Lung (tissue), 12 donors: ENCODE data around the gene TMEM184C. TPM values are rescaled to one million over a fixed set of nuclear protein-coding genes. Genes with fewer than 3 reads are reported as not detected.

ENCODE experiments used
- ATAC-seq: fragments of 200-7000 bp; cut with Tn5 transposase; one replicate; pipeline ENCODE4 v1.9.1; 2020; ENCODE audit warnings: moderate number of reproducible peaks; ENCODE audit not compliant: insufficient read depth, low FRiP score
- DNase-seq, 3 donors: peaks; one replicate each; pipeline ENCODE4 v3.0.0-alpha.2; 2013 to 2017
- H3K27ac ChIP-seq, 2 donors: one replicate each; pipeline ENCODE4 v1.5.1; 2013; ENCODE audit warnings: mild to moderate bottlenecking in 2 of 2, moderate library complexity in 2 of 2, control low read depth in 1 of 2, inconsistent platforms in 1 of 2, low read depth in 1 of 2, low read length in 1 of 2
- H3K27me3 ChIP-seq, 3 donors: one replicate each; pipeline ENCODE4 v1.5.1; 2013; ENCODE audit warnings: low read length in 2 of 3; ENCODE audit not compliant: control insufficient read depth in 3 of 3, insufficient read depth in 3 of 3
- H3K36me3 ChIP-seq, 4 donors: one replicate each; pipeline ENCODE4 v1.5.1; 2013; ENCODE audit warnings: low read length in 4 of 4, mild to moderate bottlenecking in 1 of 4, moderate library complexity in 1 of 4; ENCODE audit not compliant: control insufficient read depth in 4 of 4, insufficient read depth in 4 of 4
- H3K4me1 ChIP-seq, 5 donors: one replicate each; pipeline ENCODE4 v1.5.1; 2013; ENCODE audit warnings: low read length in 5 of 5, mild to moderate bottlenecking in 2 of 5, moderate library complexity in 1 of 5; ENCODE audit not compliant: control insufficient read depth in 5 of 5, insufficient read depth in 5 of 5
- H3K4me3 ChIP-seq: one replicate; pipeline ENCODE4 v1.5.1; 2013; ENCODE audit warnings: mild to moderate bottlenecking, control low read depth, moderate library complexity
- H3K9ac ChIP-seq, 2 donors: one replicate each; pipeline ENCODE4 v1.5.1; 2013; ENCODE audit warnings: low read length in 2 of 2, control low read depth in 1 of 2; ENCODE audit not compliant: insufficient read depth in 1 of 2
- H3K9me3 ChIP-seq, 4 donors: one replicate each; pipeline ENCODE4 v1.5.1; 2013; ENCODE audit warnings: low read length in 3 of 4, mild to moderate bottlenecking in 1 of 4, moderate library complexity in 1 of 4; ENCODE audit not compliant: control insufficient read depth in 4 of 4, insufficient read depth in 3 of 4
- WGBS, 2 donors: extraction: QIAGEN DNeasy Blood & Tissue Kit; methylation state at CpG; one replicate each; pipeline ENCODE4 v1.1.7; 2013; 5-methylcytosine and 5-hydroxymethylcytosine counted together
- polyA plus RNA-seq, 2 donors: library from polyadenylated mRNA; stranded (reverse); fragments of 200-250 nt; gene quantifications; one replicate each; pipeline ENCODE4 v1.2.1, GENCODE V29; 2013
- total RNA-seq, 2 donors: library from RNA; depleted of rRNA in 1 of 2; stranded (reverse); fragments of >200 nt in 1 of 2; gene quantifications; one replicate each; pipeline ENCODE4 v1.2.1, GENCODE V29; 2014 to 2021
- TF ChIP-seq, protein P1 (sequence below): IDR thresholded peaks from 2 replicates; pipeline ENCODE4 v1.5.1; 2012; ENCODE audit warnings: mild to moderate bottlenecking; ENCODE audit errors: control extremely low read depth, extremely low read depth
- donor health status: control.
- donor health status: control.
- donor health status: Bipolar disorder and iron deficiency.
- donor health status: healthy.
- donor health status: DM: yes; HTN: yes; CAD: no.

TMEM184C gene
- total and polyA plus RNA-seq, 4 donors = 4.3 to 33.7 (median 23.8) TPM

DNA sequence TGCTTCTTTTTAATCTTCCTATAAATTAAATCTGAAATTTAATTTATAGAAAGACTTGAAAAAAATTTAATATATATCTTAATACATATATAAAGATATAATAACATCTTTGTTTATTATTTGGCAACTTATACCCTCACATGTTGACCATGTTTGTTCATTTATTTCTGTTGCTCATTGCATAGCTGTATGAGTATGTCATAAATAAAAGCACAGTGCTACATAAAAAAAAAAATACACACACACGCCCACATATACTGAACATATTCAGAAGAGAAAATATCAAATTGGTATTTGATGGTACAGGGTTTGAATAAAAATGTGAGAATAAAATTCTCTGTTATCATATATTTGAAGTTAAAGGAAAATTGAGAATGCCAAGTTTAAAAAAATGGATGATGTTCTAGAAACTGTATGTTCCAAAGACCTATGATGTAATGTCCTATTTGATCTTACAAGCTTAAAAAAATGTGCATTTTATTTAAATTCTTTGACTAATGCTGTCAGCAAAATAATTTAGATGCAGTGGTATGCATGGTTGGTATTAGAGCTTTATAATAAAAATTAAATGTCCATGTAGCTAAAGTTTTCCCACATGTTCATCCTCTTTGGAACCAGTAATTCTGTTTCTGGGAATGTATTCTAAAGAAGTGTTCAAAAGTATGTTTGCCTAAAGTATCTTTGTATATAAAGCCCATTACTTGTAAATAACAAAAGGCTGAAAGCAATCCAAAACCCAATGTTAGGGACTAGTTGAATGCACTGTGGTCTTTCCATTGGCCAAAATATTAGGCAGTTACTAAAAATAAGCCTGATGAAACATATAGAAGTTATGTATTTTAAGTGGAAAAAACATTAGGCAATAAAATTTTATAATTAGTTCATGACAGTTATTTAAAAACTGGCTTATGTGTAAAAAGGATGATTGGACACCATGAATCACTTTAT, 12.9 kb downstream of the TMEM184C start:
- H3K9me3 ChIP-seq = no peaks in the 10 kb centered on the region
- H3K4me1 ChIP-seq = no peaks in the 10 kb centered on the region
- TF ChIP-seq, protein P1, sequence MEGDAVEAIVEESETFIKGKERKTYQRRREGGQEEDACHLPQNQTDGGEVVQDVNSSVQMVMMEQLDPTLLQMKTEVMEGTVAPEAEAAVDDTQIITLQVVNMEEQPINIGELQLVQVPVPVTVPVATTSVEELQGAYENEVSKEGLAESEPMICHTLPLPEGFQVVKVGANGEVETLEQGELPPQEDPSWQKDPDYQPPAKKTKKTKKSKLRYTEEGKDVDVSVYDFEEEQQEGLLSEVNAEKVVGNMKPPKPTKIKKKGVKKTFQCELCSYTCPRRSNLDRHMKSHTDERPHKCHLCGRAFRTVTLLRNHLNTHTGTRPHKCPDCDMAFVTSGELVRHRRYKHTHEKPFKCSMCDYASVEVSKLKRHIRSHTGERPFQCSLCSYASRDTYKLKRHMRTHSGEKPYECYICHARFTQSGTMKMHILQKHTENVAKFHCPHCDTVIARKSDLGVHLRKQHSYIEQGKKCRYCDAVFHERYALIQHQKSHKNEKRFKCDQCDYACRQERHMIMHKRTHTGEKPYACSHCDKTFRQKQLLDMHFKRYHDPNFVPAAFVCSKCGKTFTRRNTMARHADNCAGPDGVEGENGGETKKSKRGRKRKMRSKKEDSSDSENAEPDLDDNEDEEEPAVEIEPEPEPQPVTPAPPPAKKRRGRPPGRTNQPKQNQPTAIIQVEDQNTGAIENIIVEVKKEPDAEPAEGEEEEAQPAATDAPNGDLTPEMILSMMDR = no peak
- H3K36me3 ChIP-seq = peaks cover 12 to 46% (median 23%) of the 10 kb centered on the region in 4 donors
- no peak overlapping the region for H3K9ac ChIP-seq
- WGBS, 2 donors = 90 to 97% methylated on average over 1 of the region's 1 CpG
- no peak overlapping the region for H3K27ac ChIP-seq
- DNase-seq (no peak), ATAC-seq (no peak)
- H3K27me3 ChIP-seq = no peaks in the 10 kb centered on the region
- H3K4me3 ChIP-seq = no peak overlapping the region

DNA sequence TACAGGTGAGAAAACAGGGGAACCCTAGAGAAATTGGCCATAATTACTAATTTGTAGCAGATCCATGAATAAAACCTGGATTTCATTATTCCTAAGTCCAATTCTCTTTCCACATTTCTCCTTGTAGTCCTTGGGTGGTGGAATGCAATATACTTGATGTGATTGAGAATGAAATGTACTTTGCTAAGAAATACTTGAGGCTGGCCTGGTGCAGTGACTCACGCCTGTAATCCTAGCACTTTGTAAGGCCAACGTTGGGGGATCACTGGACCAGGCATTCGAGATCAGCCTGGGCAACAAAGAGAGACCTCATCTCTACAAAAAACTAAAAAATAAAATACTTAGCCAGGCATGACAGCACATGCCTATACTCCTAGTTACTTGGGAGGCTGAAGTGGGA, 15.9 kb downstream of the TMEM184C start:
- no peak overlapping the region for H3K4me3 ChIP-seq
- no peak overlapping the region for H3K27ac ChIP-seq
- H3K9ac ChIP-seq = no peak overlapping the region
- H3K36me3 ChIP-seq = peaks cover 9 to 46% (median 16%) of the 10 kb centered on the region in 4 donors
- no peaks in the 10 kb centered on the region for H3K9me3 ChIP-seq
- 90 to 92% methylated on average over 3 of the region's 3 CpGs for WGBS, 2 donors
- H3K4me1 ChIP-seq = no peaks in the 10 kb centered on the region
- no peak for DNase-seq
- no peak for ATAC-seq
- TF ChIP-seq, protein P1 = no peak
- no peaks in the 10 kb centered on the region for H3K27me3 ChIP-seq

DNA sequence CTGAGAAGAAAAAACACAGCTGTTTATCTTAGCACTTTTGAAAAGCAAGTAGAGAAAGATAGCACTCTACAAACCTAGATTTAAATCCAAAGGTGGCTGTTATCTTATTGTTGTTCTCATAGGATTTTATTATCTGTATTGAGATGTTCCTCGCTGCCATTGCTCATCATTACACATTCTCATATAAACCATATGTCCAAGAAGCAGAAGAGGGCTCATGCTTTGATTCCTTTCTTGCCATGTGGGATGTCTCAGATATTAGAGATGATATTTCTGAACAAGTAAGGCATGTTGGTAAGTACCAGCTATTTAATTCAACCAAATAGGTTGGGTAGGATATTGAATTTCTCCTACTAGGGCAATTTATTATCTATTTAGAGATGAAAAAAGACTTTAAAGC, 16.4 kb downstream of the TMEM184C start:
- H3K36me3 ChIP-seq = peaks cover 9 to 42% (median 16%) of the 10 kb centered on the region in 4 donors
- DNase-seq = no peak
- WGBS, 2 donors = 94 to 97% methylated on average over 1 of the region's 1 CpG
- H3K4me1 ChIP-seq = no peaks in the 10 kb centered on the region
- TF ChIP-seq, protein P1 = no peak
- no peak overlapping the region for H3K27ac ChIP-seq
- ATAC-seq = no peak
- H3K27me3 ChIP-seq = no peaks in the 10 kb centered on the region
- no peak overlapping the region for H3K9ac ChIP-seq
- H3K4me3 ChIP-seq = no peak overlapping the region
- H3K9me3 ChIP-seq = no peaks in the 10 kb centered on the region
